Kidney epithelial cell (primary cell): ENCODE measurements around the gene MCL1. TPM values are rescaled to one million over a fixed set of nuclear protein-coding genes. Genes with fewer than 3 reads are reported as not detected.

Experiments
- DNase-seq: peaks from one replicate; pipeline ENCODE4 v3.0.0-alpha.2; 2010; ENCODE audit warnings: low read depth
- H3K27me3 ChIP-seq: 2 replicates; pipeline ENCODE4 v1.6.0; 2011; ENCODE audit warnings: low read length; ENCODE audit not compliant: control insufficient read depth, insufficient read depth
- H3K36me3 ChIP-seq: 2 replicates; pipeline ENCODE4 v1.5.1; 2011; ENCODE audit warnings: low read length; ENCODE audit not compliant: control insufficient read depth, insufficient read depth
- H3K4me3 ChIP-seq: 2 replicates; pipeline ENCODE4 v1.5.1; 2011; ENCODE audit warnings: low read depth, mild to moderate bottlenecking, control low read depth, low read length
- CTCF ChIP-seq: IDR thresholded peaks from 2 replicates; pipeline ENCODE4 v1.5.1; 2011; ENCODE audit warnings: mild to moderate bottlenecking, moderate library complexity, low read length, control low read depth, inconsistent platforms; ENCODE audit not compliant: insufficient read depth, poor library complexity, severe bottlenecking
- total RNA-seq: library from RNA; depleted of rRNA; stranded (reverse); fragments of >200 nt; gene quantifications from 2 replicates; pipeline ENCODE4 v1.2.3, GENCODE V29; 2015

MCL1 gene
- total RNA-seq, 1 donor from 2014 or later: 206 TPM

DNA sequence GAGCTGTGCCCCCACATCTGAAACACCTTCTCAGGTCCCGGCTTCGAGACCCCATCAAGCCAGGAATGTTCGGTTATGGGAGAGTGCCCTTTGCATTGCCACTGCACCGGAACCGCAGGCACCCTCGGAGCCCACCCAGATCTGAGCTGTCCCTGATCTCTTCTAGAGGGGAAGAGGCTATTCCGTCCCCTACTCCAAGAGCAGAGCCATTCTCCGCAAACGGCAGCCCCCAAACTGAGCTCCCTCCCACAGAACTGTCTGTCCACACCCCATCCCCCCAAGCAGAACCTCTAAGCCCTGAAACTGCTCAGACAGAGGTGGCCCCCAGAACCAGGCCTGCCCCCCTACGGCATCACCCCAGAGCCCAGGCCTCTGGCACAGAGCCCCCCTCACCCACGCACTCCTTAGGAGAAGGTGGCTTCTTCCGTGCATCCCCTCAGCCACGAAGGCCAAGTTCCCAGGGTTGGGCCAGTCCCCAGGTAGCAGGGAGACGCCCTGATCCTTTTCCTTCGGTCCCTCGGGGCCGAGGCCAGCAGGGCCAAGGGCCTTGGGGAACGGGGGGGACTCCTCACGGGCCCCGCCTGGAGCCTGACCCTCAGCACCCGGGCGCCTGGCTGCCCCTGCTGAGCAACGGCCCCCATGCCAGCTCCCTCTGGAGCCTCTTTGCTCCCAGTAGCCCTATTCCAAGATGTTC is 25.9 kb downstream of the MCL1 start:
- Histone ChIP-seq H3K27me3 (peaks cover 3% of the 10 kb centered on the region), H3K4me3 (no peak overlapping the region), H3K36me3 (no peaks in the 10 kb centered on the region)
- no peak for TF ChIP-seq CTCF
- DNase-seq: no peak

DNA sequence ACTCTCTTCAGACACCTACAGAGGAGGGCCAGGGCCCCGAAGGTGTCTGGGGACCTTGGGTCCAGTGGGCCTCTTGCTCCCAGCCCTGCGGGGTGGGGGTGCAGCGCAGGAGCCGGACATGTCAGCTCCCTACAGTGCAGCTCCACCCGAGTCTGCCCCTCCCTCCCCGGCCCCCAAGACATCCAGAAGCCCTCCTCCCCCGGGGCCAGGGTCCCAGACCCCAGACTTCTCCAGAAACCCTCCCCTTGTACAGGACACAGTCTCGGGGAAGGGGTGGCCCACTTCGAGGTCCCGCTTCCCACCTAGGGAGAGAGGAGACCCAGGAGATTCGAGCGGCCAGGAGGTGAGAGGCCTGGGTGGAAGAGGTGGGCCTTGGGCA is 26.5 kb downstream of the MCL1 start:
- no peak for TF ChIP-seq CTCF
- peaks cover 3% of the 10 kb centered on the region for H3K27me3 ChIP-seq
- H3K36me3 ChIP-seq: no peaks in the 10 kb centered on the region
- no peak for DNase-seq
- H3K4me3 ChIP-seq: no peak overlapping the region

GRCh38 chr1:150552128-150552910 is 27.1 kb downstream of the MCL1 start:
- DNase-seq: no peak
- Histone ChIP-seq H3K36me3 (no peaks in the 10 kb centered on the region), H3K4me3 (no peak overlapping the region), H3K27me3 (peaks cover 3% of the 10 kb centered on the region)
- TF ChIP-seq CTCF: no peak

DNA sequence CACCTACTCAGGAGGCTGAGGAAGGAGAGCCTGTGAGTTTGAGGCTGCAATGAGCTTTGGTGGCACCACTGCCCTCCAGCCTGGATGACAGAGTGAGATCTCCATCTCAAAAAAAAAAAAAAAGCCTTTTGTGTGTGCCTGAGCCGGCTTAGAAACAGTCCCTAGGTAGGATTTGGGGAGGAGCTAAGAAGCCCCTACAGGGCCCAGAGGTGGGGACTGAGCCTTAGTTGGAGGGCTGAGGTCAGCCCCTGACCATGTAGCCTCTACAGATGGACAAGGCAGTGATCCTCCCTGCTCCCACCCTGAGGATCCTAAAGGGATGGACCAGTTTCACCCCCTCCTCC is 27.7 kb downstream of the MCL1 start:
- DNase-seq: no peak
- Histone ChIP-seq H3K36me3 (no peaks in the 10 kb centered on the region), H3K4me3 (no peak overlapping the region), H3K27me3 (peaks cover 3% of the 10 kb centered on the region)
- no peak for TF ChIP-seq CTCF

GRCh38 chr1:150551051-150551783 is 28.2 kb downstream of the MCL1 start:
- no peak for DNase-seq
- peaks cover 3% of the 10 kb centered on the region for H3K27me3 ChIP-seq
- TF ChIP-seq CTCF: no peak
- no peak overlapping the region for H3K4me3 ChIP-seq
- H3K36me3 ChIP-seq: no peaks in the 10 kb centered on the region
